ENCODE measurements around the gene GRAMD2B.

GRAMD2B gene

GRCh38 chr5:126523818-126524510 is 100.8 kb downstream of the GRAMD2B start:
- H3K36me3 ChIP-seq (ENCODE audit: insufficient read depth, low read length): no peaks in the 10 kb centered on the region
- TF ChIP-seq CTCF (conservative IDR thresholded peaks at IDR 0.05; ENCODE audit: low read length): no peak
- no peak for TF ChIP-seq EZH2phosphoT487 (IDR thresholded peaks at IDR 0.05; ENCODE audit: borderline replicate concordance)
- no peaks in the 10 kb centered on the region for H3K4me1 ChIP-seq (ENCODE audit: insufficient read depth, low read length, poor library complexity, severe bottlenecking)
- H2AFZ ChIP-seq (ENCODE audit: low read length): no peak overlapping the region
- no peak overlapping the region for H3K4me2 ChIP-seq (ENCODE audit: low read depth, low read length, poor library complexity, severe bottlenecking)
- H3K27me3 ChIP-seq (ENCODE audit: insufficient read depth, low read length, poor library complexity, severe bottlenecking): no peaks in the 10 kb centered on the region
- H3K9me2 ChIP-seq (replicated peaks; ENCODE audit: low read depth, low read length): no peaks in the 10 kb centered on the region
- no peaks in the 10 kb centered on the region for H4K20me1 ChIP-seq (ENCODE audit: insufficient read depth, low read length, poor library complexity, severe bottlenecking)
- no peaks in the 10 kb centered on the region for H3K79me2 ChIP-seq (ENCODE audit: insufficient read depth, low read length)
- no peak overlapping the region for H3K9ac ChIP-seq (ENCODE audit: low read depth, low read length, poor library complexity, severe bottlenecking)
- no peaks in the 10 kb centered on the region for H3K9me3 ChIP-seq (ENCODE audit: insufficient read depth, low read depth, low read length)
- no peak overlapping the region for H3K4me3 ChIP-seq (ENCODE audit: low read length, poor library complexity, severe bottlenecking)
- no peaks in the 10 kb centered on the region for H3F3A ChIP-seq (ENCODE audit: low read depth)

GRCh38 chr5:126525630-126526245 is 102.5 kb downstream of the GRAMD2B start:
- H4K20me1 ChIP-seq (ENCODE audit: insufficient read depth, low read length, poor library complexity, severe bottlenecking): no peaks in the 10 kb centered on the region
- H3K9me3 ChIP-seq (ENCODE audit: insufficient read depth, low read depth, low read length): no peaks in the 10 kb centered on the region
- no peaks in the 10 kb centered on the region for H3K9me2 ChIP-seq (replicated peaks; ENCODE audit: low read depth, low read length)
- no peak overlapping the region for H3K9ac ChIP-seq (ENCODE audit: low read depth, low read length, poor library complexity, severe bottlenecking)
- TF ChIP-seq EZH2phosphoT487 (IDR thresholded peaks at IDR 0.05; ENCODE audit: borderline replicate concordance) (no peak), CTCF (conservative IDR thresholded peaks at IDR 0.05; ENCODE audit: low read length) (no peak)
- no peaks in the 10 kb centered on the region for H3K79me2 ChIP-seq (ENCODE audit: insufficient read depth, low read length)
- no peaks in the 10 kb centered on the region for H3K36me3 ChIP-seq (ENCODE audit: insufficient read depth, low read length)
- H3K4me3 ChIP-seq (ENCODE audit: low read length, poor library complexity, severe bottlenecking): no peak overlapping the region
- no peaks in the 10 kb centered on the region for H3K27me3 ChIP-seq (ENCODE audit: insufficient read depth, low read length, poor library complexity, severe bottlenecking)
- H2AFZ ChIP-seq (ENCODE audit: low read length): no peak overlapping the region
- no peaks in the 10 kb centered on the region for H3K4me1 ChIP-seq (ENCODE audit: insufficient read depth, low read length, poor library complexity, severe bottlenecking)
- no peak overlapping the region for H3K4me2 ChIP-seq (ENCODE audit: low read depth, low read length, poor library complexity, severe bottlenecking)
- no peaks in the 10 kb centered on the region for H3F3A ChIP-seq (ENCODE audit: low read depth)

GRCh38 chr5:126526493-126526892 is 103.3 kb downstream of the GRAMD2B start:
- Histone ChIP-seq H3F3A (ENCODE audit: low read depth) (no peaks in the 10 kb centered on the region), H3K9me3 (ENCODE audit: insufficient read depth, low read depth, low read length) (no peaks in the 10 kb centered on the region), H3K36me3 (ENCODE audit: insufficient read depth, low read length) (no peaks in the 10 kb centered on the region), H3K4me2 (ENCODE audit: low read depth, low read length, poor library complexity, severe bottlenecking) (no peak overlapping the region), H4K20me1 (ENCODE audit: insufficient read depth, low read length, poor library complexity, severe bottlenecking) (no peaks in the 10 kb centered on the region), H2AFZ (ENCODE audit: low read length) (no peak overlapping the region), H3K4me3 (ENCODE audit: low read length, poor library complexity, severe bottlenecking) (no peak overlapping the region), H3K9me2 (replicated peaks; ENCODE audit: low read depth, low read length) (no peaks in the 10 kb centered on the region), H3K79me2 (ENCODE audit: insufficient read depth, low read length) (no peaks in the 10 kb centered on the region), H3K4me1 (ENCODE audit: insufficient read depth, low read length, poor library complexity, severe bottlenecking) (no peaks in the 10 kb centered on the region), H3K27me3 (ENCODE audit: insufficient read depth, low read length, poor library complexity, severe bottlenecking) (no peaks in the 10 kb centered on the region), H3K9ac (ENCODE audit: low read depth, low read length, poor library complexity, severe bottlenecking) (no peak overlapping the region)
- TF ChIP-seq CTCF (conservative IDR thresholded peaks at IDR 0.05; ENCODE audit: low read length) (no peak), EZH2phosphoT487 (IDR thresholded peaks at IDR 0.05; ENCODE audit: borderline replicate concordance) (no peak)

Measured in Loucy (cell line).